GM19395 (cell line): ENCODE results near the gene GPATCH8.

Source experiments
- ATAC-seq: cut with Tn5 transposase; IDR thresholded peaks from one replicate; pipeline ENCODE4 v1.9.1; 2021; ENCODE audit warnings: mild to moderate bottlenecking, moderate library complexity; ENCODE audit not compliant: unreplicated experiment

Gene GPATCH8

DNA sequence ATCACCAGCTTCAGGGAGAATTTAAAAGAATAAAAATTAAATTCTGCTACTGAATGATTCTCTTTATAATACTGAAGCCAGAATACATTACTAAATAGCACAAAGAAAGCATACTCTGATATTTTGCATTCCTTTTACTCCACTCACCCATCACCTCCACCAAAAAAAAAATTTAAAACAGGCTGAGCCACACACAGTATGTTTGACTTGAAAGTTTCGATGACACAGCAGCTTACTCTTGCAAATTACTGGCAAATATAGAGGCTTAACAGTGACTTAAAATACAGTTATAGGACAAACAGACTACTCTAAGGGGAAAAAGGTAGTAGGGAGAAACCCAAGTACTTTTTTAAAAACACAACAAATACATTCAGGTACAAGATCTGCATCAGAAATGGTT lies 39.2 kb downstream of the GPATCH8 start:
- no peak for ATAC-seq

DNA sequence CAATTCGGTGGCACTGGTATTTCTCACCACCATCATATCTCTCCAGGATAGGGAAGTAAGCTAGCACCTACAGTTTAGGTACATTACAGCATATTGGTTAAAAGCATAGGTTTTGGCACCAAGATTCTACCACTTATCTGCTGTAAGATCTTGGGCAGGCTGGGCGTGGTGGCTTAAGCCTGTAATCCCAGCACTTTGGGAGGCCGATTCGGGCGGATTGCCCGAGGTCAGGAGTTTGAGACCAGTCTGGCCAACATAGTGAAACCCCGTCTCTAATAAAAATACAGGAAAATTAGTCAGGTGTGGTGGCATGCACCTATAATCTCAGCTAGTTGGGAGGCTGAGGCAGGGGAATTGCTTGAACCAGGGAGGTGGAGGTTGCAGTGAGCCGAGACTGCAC lies 51.4 kb downstream of the GPATCH8 start:
- ATAC-seq, result no peak

DNA sequence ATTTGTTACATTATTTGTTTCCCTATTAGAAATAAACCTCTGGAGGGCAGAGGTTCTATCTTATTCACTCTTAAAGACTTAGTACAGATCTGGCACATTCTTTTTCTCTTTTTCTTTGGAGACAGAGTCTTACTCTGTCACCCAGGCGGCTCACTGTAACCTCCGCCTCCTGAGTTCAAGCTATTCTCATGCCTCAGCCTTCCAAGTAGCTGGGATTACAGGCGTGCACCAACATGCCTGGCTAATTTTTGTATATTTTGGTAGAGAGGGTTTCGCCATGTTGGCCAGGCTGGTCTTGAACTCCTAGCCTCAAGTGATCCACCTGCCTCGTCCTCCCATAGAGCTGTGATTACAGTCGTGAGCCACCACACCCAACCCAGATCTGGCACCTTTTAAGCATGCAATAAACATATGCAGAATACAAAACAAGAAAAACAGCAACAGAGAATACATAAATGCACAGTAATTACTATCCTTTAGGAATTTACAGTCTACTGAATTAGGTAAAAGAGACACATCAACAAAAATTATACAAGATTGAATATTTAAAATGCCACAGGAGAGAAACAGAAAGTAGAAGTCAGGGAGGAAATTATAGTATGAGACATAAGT lies 52.1 kb downstream of the GPATCH8 start:
- ATAC-seq, result no peak

DNA sequence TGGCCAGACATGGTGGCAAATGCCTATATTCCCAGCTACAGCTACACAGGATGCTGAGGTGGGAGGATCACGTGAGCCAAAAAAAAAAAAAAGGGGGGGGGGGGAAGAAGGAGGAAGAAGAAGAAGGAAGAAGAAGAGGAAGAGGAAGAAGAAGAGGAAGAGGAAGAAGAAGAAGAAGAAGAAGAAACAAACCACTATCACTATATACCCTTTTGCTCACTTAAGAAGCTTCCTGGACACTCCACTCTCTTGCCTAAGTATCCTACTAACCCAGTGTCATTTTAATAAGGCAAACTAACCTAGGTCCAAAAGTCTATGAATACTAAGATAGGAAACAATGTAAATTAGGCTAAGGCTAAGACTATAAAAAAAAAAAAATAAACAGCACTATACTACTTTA lies 54.8 kb downstream of the GPATCH8 start:
- ATAC-seq, result no peak

DNA sequence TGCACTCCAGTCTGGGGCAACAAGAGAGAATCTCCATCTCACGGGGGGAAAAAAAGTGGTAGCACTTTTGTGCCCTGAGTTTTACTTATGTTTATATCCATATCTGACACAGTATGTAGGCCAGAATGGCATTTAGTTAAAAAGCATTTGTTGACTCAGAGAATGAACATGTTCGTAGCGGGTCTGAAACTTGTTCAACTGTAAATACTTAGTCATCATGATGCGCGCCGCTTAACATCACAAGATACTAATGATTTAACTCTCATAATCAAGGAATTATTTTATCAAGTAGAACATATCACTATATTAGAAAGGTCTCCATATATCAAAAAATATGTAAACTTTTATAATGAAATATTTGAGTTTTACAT lies 58.5 kb downstream of the GPATCH8 start:
- ATAC-seq, result no peak

DNA sequence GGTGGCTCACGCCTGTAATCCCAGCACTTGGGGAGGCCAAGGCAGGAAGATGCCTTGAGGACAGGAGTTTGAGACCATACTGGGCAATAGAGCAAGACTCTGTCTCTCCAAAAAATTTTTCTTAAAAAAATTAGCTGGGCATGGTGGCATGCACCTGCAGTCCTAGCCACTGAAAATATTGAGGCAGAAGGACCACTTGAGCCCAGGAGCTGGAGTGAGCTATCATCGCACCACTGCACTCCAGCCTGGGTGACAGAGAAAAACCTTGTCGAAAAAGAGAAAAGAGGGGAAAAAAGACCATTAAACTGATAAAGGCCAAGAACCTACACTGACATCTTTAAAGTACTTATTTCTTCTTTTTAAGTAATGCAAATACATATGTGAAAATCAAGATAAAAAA lies 60.4 kb downstream of the GPATCH8 start:
- ATAC-seq, result no peak

DNA sequence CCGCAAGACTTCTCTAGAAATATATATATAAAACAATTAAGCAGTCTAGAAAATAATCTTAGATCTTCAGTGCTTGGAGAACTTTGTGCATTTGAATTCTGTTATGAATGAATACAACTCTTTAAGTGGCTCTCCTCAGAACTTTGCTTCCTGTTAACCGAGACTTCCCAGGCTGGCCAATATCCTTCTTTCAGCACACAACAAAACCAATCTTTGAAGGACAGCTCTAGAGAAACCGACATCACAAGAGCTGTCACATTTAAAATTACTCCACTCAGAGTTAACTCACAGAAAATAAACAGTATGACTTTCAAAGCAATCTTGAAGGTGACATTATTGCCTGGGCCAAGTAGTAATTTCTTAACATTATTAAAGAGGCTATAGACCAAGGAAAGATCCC lies 64.0 kb downstream of the GPATCH8 start:
- ATAC-seq, result no peak

DNA sequence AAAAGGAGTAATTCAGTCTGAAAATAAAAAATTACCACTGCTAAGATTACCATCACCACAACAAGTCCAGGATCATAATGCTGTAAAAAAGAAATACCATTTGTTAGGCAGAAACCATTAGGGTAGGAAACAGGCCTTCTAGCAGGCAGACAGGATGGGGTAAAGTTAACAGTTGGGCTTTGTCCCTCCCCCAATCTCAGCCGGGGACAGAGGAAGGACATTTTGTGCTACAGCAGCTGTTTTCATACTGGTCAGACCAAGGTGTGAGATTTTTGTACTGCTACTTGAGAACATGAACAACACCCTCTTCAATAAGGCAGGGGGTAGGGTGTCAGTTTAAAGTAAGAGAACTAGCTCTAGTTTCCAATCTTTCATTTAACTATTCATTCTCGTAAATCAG lies 64.6 kb downstream of the GPATCH8 start:
- no peak for ATAC-seq

DNA sequence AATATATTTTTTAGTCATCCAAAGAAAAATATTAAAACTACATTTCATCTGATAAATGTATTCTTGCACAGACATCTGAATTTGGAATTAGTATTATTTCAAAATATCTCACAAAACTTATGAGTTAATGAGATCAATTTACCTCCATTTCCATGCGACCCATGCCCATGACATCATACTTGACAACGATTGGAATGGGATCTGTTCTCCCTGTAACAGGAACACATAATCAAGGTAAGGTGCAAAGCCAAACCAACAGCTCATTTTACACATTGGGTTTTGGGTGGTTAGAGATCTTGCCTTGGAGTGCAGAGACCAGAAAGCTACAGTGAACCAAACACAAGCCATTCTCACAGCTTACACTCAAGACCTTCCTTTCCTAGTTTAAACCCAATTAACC lies 66.9 kb downstream of the GPATCH8 start:
- ATAC-seq, result no peak

DNA sequence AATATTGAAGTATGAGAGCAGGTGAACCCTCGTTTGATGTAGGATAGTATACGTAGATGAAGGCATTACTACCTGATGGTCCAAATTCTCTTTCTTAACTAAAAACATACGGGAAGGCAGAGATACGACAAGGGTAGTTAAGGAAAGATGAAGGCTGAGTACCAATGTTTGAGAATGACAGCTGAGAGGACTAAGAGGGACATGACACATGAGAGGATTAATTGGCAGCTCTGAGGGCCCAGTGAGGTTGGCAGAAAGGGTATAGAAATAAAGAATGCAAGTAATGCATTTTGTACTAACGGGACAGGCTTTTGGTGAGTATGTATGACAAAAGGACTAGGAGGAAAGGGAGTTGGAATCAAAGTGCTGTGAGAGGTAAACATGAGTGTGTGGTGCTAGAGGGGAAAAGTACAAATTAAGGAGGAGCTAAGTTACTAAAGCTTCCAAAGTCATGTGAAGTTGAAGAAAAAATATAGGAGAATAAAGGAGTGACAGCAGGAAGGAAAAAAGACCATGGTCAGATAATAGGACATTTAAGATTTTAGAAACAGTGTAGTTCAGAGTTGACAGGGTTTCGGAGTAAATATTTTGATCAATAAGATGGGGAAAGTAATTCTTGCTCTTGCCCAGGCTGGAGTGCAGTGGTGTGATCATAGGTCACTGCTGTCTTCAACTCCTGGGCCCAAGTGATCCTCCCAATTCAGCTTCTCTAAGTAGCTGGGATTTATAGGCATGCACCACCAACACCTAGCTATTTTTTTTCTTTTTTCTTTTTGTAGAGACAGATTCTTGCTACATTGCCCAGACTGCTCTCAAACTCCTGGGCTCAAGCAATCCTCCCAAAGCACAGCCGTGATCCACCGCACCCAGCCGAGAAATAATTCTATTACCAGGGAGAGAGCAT lies 70.7 kb downstream of the GPATCH8 start:
- no peak for ATAC-seq

DNA sequence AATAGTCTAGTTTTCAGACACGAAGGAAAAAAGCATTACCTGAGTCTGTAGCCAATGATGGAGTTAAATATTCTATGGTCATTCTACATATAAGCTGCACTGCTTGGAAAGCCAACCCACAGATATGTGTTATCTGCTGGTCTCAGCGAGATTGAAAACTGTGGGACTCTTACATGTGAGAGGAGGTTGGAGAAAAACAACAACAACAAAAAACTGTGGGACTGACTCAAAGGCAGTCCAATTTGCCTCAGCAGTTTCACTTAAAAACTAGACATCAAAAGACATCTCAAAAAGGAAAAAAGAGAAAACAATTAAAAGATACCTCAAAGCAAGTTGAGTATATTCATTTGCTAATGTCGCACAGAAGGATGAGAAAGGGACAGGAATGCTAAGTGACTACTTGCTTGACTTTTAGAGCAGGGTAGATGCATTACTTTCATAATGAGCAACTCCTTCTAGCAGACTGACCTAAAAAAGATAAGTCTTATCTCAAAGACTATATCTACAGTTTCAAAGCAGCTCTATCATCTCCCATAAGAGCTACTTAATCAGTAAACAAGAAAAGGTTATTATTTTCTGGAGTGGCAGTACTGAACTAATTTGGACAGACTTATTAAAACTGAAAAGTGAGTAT lies 78.3 kb downstream of the GPATCH8 start:
- no peak for ATAC-seq

DNA sequence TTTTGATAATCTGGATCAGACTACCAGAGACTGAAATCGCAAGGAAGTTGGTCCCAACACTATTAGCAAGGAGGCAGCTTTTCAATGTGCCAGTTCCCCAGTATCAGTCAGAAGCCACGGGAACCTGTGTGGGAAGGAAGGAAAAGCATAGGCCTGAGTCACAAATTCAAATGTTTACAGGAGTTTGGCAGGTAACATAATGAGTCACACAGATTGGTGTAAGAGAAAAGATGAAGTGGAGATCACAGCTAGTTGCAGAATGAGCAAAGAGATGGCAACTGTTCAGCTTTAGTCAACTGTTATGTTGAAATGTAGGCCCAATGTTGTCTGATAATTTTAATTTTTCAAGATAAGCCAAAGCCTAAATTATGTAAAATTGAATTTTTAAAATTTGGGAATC lies 85.7 kb downstream of the GPATCH8 start:
- no peak for ATAC-seq

DNA sequence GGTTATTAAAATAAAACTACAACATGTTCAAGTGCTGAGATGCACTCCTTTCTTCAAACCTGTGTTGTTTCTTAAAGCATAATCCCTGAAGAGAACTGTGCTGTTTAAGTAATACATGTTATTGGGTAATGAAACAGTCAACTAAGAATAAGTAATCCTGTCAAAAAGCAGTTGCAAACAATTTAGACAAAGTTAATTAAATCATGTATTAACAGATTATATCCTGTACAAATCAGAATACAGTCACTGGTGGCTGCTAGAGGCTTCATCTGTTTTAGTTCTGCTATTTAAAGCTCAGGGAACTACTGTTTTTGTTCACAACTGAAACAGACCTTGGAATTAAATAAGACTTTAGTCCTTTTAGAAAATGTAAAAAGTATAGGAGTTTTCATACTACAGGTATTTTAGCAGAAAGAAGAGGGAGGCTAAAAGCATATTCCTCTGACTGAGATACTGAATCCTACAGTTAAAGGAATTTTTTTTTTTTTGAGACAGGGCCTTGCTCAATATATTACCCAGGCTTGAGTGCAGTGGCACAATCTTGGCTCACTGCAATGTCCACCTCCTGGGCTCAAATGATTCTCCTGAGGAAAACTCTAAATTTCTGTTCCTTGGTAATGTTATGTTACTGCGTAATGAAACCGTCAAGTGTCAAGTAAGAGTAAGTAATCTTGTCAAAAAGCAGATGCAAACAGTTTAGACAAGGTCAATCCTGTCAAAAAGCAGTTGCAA lies 86.5 kb downstream of the GPATCH8 start:
- no peak for ATAC-seq

DNA sequence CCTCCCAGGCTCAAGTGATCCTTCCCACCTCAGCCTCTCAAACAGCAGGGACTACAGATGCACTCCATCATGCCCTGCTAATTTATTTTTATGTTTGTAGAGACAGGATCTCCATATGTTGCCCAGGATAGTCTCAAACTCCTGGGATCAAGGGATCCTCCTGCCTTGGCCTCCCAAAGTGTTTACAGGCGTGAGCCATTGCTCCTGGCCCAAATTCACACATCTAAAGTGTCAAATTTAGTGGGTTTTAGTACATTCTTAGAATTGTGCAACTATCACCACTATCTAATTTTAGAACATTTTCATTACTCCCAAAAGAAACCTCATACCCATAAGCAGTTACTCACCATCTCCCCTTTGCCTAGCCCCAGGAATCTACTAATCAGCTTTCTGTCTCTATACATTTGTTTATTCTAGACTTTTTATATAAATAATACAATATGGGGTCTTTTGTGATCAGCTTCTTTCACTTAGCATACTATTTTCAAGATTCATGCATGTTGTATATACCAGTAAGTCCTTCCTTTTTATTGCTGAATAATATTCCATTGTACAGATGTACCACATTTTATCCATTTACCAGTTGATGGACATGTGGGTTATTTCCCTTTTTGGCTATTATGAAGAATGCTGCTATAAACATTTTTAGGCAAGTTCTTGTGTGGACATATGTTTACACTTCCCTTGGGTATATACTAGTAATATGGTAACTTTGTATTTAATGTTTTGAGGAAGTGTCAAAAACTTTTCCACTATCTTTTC lies 88.6 kb downstream of the GPATCH8 start:
- ATAC-seq, result no peak

DNA sequence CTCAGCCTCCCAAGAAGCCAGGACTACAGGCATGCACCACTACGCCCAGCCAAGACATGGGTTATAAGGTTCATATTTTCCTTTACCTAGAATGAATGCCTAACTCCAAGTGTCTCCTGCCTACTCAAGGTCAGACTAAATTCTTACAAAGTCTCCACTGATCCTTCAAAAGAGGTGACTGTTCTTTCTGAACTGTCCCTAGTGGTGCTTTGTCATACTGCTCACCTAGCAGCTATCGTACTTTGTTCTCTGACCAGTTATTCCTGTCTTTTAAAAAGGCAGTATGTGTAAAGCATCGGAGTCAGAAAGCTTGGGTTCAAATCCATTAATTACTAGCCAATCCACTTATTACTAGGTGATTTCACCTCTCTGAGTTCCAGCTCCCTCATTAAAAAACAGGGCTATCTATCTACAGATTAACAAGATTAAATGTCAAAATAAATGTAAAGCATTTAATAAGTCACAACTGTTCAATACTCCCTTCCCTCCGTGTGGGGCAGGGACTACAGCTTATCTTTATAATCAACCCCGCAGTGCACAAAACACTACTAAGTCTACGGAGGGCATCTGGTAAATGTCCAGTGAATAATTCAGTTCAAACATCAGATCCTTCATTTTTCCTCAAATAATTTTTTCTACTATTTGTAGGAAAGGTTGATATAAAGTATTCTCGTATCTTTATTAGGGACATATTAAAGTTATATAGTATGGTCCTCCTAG lies 93.7 kb downstream of the GPATCH8 start:
- no peak for ATAC-seq

DNA sequence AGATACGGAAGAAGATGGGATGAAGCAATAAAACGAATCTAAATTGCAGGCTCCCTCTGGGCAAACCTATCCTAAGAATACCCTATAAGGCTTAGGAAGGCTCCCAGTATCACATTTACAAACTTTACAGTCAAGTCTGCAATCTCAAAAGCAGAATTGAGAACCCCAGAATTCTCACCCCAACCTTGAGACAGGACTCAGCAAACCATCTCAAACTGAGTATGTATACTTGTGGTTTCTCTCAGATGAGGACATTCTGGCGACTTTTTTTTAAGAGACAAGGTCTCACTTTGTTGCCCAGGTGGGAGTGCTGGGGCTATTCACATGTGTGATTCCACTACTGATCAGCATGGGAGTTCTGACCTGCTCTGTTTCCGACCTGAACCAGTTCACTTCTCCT lies 94.4 kb downstream of the GPATCH8 start:
- no peak for ATAC-seq

DNA sequence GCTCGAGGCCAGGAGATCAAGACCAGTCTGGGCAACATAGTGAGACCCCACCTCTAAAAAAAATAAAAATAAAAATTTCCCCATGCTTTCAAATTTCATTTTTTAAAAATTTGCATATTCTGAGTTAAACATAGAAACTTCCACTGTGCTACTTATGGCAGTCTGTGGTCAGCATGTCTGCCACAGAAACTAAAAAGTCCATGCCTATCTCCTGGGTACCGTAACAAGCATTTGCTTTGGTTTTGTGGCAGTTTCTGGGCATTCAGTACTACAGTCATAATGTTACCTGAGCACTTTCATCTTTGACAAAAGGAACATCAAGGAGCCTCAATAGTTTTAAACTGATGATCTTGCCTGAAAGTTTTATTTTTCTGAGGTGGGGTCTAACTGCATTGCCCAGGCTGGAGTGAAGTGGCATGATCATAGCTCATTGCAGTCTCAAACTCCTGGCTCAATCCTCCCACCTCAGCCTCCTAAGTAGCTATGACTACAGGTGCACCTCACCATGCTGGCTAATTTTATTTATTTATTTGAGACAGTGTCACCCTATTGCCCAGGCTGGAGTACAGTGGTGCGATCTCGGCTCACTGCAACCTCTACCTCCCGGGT lies 100.5 kb downstream of the GPATCH8 start:
- ATAC-seq, result no peak

DNA sequence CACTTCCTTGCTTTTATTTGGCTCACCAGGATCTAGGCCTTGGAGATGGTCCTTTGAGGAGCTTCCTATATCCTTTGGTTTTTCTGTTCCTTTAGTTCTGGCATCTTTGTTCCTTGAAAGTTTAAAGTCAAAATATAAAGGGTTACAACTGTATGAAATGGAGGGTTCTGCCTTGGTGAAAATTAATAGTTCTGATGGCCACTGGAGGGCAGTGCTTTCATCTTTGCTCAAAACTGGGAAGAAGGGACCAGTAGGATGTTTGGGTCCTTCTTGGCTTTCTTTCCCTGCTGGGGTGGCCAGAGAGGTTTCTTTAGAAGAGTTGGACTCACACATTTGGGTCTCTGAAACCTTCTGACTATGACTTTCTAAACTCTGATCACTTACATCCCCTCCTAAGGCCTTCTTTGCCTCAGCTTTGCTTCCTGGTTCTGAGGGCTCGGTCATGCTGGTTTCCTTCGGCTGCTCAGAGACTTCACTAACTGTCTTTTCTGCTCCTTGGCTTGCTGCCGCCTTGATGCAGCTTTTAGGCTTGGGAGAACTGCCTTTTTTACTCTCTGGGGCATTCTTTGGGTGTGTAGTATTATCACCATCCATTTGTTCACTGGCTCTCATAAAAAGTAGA lies 102.9 kb downstream of the GPATCH8 start:
- ATAC-seq, result no peak
